Smooth muscle cell (in vitro differentiated cells): ENCODE data around the gene MGST1. TPM values are rescaled to one million over a fixed set of nuclear protein-coding genes. Genes with fewer than 3 reads are reported as not detected.

Experiments used
- DNase-seq: peaks from one replicate; lab custom pipeline; 2025; ENCODE audit not compliant: unreplicated experiment; lab: John Stamatoyannopoulos, UW
- H2AFZ ChIP-seq: fragments of 200-600 bp; sonication (generic); 2 replicates; pipeline ENCODE4 v1.6.0; 2016; ENCODE audit warnings: antibody characterized with exemption, low read depth, mild to moderate bottlenecking
- H3F3A ChIP-seq: fragments of 200-600 bp; sonication (generic); 2 replicates; pipeline ENCODE4 v1.6.0; 2017; ENCODE audit warnings: antibody characterized with exemption, low read depth
- H3K27ac ChIP-seq: fragments of 200-600 bp; sonication (generic); 2 replicates; pipeline ENCODE4 v1.5.1; 2016; ENCODE audit warnings: low read depth, mild to moderate bottlenecking
- H3K27me3 ChIP-seq: fragments of 200-600 bp; sonication (generic); 2 replicates; pipeline ENCODE4 v1.6.1; 2016; ENCODE audit warnings: low read depth, mild to moderate bottlenecking
- H3K36me3 ChIP-seq: fragments of 200-600 bp; sonication (generic); 2 replicates; pipeline ENCODE4 v1.5.1; 2016; ENCODE audit warnings: low read depth
- H3K4me1 ChIP-seq: fragments of 200-600 bp; sonication (generic); 2 replicates; pipeline ENCODE4 v1.5.1; 2016; ENCODE audit warnings: low read depth
- H3K4me2 ChIP-seq: fragments of 200-600 bp; sonication (generic); 2 replicates; pipeline ENCODE4 v1.6.0; 2016; ENCODE audit warnings: mild to moderate bottlenecking
- H3K4me3 ChIP-seq: fragments of 200-600 bp; sonication (generic); 2 replicates; pipeline ENCODE4 v1.5.1; 2016; ENCODE audit warnings: mild to moderate bottlenecking
- H3K79me2 ChIP-seq: fragments of 200-600 bp; sonication (generic); 2 replicates; pipeline ENCODE4 v1.6.0; 2016; ENCODE audit warnings: low read depth, mild to moderate bottlenecking
- H3K9ac ChIP-seq: fragments of 200-600 bp; sonication (generic); 2 replicates; pipeline ENCODE4 v1.6.0; 2016; ENCODE audit warnings: low read depth
- H3K9me3 ChIP-seq: fragments of 200-600 bp; sonication (generic); replicated peaks from 2 replicates; pipeline ENCODE4 v1.5.1; 2016; ENCODE audit warnings: low read depth
- H4K20me1 ChIP-seq: fragments of 200-600 bp; sonication (generic); 2 replicates; pipeline ENCODE4 v1.6.0; 2016; ENCODE audit warnings: low read depth
- WGBS: methylation state at CpG from one replicate; pipeline ENCODE4 v1.1.7; 2016; ENCODE audit warnings: low lambda C conversion rate; 5-methylcytosine and 5-hydroxymethylcytosine counted together
- polyA plus RNA-seq: library from polyadenylated mRNA; unstranded; fragments of >200 nt; fragmentation: Nextera tagmentation; extraction: Ambion mirVana; gene quantifications from 2 replicates; pipeline ENCODE4 v1.2.1, GENCODE V29; 2016
- total RNA-seq: library from RNA; depleted of rRNA; stranded (reverse); fragments of >200 nt; gene quantifications from 2 replicates; pipeline ENCODE4 v1.2.3, GENCODE V29; 2014
- TF ChIP-seq, protein P1 (sequence below): fragments of 200-600 bp; sonication (generic); IDR thresholded peaks from 2 replicates; pipeline ENCODE4 v1.5.1; 2017; ENCODE audit warnings: borderline replicate concordance, mild to moderate bottlenecking, antibody characterized with exemption; ENCODE audit not compliant: insufficient read depth, poor library complexity, severe bottlenecking

MGST1 gene
- total and polyA plus RNA-seq, 2 experiments from 2014 or later = 21.7 to 31.4 TPM

DNA sequence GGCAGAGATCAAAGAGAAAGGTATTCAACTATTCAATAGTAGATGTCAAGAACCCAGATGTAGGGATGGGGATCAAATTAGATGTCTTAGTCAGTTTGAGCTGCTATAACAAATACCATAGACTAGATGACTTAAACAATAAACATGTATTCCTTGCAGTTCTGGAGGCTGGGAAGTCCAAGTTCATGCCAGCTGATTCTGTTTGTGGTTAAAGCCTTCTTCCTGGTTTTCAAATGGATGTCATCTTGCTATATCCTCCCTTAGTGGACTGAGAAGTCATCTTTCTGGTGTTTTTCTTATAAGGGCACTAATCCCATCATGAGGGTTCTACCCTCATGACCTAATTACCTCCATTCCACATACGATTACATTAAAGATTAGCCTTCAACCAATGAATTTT lies 19.5 kb upstream of the MGST1 start:
- Histone ChIP-seq H3K79me2 (no peaks in the 10 kb centered on the region), H3K9ac (no peak overlapping the region), H3K4me3 (no peak overlapping the region), H3F3A (no peaks in the 10 kb centered on the region), H4K20me1 (no peaks in the 10 kb centered on the region), H3K9me3 (no peaks in the 10 kb centered on the region), H3K27ac (no peak overlapping the region), H3K27me3 (no peaks in the 10 kb centered on the region), H3K36me3 (no peaks in the 10 kb centered on the region), H3K4me1 (no peaks in the 10 kb centered on the region), H2AFZ (no peak overlapping the region), H3K4me2 (no peak overlapping the region)
- TF ChIP-seq, protein P1, sequence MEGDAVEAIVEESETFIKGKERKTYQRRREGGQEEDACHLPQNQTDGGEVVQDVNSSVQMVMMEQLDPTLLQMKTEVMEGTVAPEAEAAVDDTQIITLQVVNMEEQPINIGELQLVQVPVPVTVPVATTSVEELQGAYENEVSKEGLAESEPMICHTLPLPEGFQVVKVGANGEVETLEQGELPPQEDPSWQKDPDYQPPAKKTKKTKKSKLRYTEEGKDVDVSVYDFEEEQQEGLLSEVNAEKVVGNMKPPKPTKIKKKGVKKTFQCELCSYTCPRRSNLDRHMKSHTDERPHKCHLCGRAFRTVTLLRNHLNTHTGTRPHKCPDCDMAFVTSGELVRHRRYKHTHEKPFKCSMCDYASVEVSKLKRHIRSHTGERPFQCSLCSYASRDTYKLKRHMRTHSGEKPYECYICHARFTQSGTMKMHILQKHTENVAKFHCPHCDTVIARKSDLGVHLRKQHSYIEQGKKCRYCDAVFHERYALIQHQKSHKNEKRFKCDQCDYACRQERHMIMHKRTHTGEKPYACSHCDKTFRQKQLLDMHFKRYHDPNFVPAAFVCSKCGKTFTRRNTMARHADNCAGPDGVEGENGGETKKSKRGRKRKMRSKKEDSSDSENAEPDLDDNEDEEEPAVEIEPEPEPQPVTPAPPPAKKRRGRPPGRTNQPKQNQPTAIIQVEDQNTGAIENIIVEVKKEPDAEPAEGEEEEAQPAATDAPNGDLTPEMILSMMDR = no peak
- WGBS = 100% methylated on average over 1 of the region's 1 CpG
- DNase-seq = no peak

DNA sequence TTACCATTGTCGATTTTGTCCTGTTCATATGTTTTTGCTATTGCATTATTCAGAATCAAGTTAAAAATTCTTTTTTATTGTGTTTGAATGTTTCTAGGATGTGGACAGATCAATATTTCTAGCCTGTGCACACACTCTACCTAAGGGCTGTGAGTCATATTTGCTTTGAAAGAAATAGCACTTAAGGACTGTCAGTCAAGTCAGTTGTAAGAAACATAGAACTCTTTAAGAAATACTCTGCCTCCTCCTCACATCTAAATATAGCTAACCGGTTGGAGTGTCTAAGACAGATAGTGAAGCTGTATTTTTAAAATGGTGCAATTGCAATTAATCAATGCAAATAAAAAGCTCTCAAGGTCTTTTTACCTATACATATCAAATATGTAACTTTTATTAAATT lies 17.9 kb upstream of the MGST1 start:
- no peaks in the 10 kb centered on the region for H4K20me1 ChIP-seq
- no peaks in the 10 kb centered on the region for H3K79me2 ChIP-seq
- TF ChIP-seq, protein P1 = no peak
- no peak overlapping the region for H3K9ac ChIP-seq
- no peak overlapping the region for H3K4me3 ChIP-seq
- H3K27ac ChIP-seq = no peak overlapping the region
- H3K36me3 ChIP-seq = no peaks in the 10 kb centered on the region
- H3K9me3 ChIP-seq = no peaks in the 10 kb centered on the region
- no peak overlapping the region for H3K4me2 ChIP-seq
- DNase-seq = no peak
- no peaks in the 10 kb centered on the region for H3K27me3 ChIP-seq
- 83% methylated on average over 2 of the region's 2 CpGs for WGBS
- H3F3A ChIP-seq = no peaks in the 10 kb centered on the region
- no peaks in the 10 kb centered on the region for H3K4me1 ChIP-seq
- H2AFZ ChIP-seq = no peak overlapping the region

DNA sequence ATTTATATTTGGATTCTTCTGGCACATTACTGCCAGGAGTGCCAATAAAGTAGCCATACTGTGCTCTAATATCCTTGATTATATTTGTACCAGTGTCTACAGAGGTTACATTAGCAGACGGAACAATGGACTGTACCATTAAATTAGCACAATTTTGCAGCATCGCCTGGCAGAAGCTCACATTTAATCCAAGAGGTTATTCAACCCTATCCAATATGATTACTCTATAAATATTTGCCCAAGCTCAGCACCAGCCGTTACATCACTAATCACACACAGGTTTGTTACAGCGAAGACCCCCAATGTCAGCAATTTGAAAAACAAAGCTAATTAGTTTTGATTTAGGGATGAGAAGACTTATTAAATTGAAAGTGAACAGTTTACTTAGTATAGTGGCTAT lies 16.9 kb upstream of the MGST1 start:
- 95% methylated on average over 4 of the region's 4 CpGs for WGBS

DNA sequence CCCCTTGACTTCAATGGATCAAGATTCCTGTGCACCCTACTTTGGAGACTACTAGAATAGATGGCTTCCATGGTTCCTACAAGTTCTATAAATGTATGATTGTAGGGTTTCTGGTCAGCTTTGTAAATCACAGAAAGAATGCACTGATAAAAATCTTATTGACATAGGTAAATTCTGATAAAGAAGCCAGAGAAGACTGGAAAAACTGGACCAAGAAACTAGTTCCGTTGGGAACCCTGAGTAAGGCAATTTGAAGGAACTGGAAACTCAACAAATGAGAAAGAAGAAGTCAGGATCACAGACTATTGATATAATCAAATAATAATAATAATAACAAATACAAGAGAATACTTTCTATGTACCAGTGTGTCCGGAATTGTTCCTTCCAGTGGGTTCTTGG lies 15.4 kb upstream of the MGST1 start:
- no peak overlapping the region for H3K4me3 ChIP-seq
- no peaks in the 10 kb centered on the region for H3K79me2 ChIP-seq
- H3K27me3 ChIP-seq = no peaks in the 10 kb centered on the region
- H3K36me3 ChIP-seq = no peaks in the 10 kb centered on the region
- H3F3A ChIP-seq = no peaks in the 10 kb centered on the region
- 88% methylated on average over 2 of the region's 2 CpGs for WGBS
- H3K27ac ChIP-seq = no peak overlapping the region
- no peaks in the 10 kb centered on the region for H3K4me1 ChIP-seq
- TF ChIP-seq, protein P1 = no peak
- no peaks in the 10 kb centered on the region for H4K20me1 ChIP-seq
- H2AFZ ChIP-seq = no peak overlapping the region
- H3K9me3 ChIP-seq = no peaks in the 10 kb centered on the region
- H3K4me2 ChIP-seq = no peak overlapping the region
- H3K9ac ChIP-seq = no peak overlapping the region
- DNase-seq = no peak

More for the DNA sequence above, 16.9 kb upstream of the MGST1 start:
- Histone ChIP-seq H3F3A (no peaks in the 10 kb centered on the region), H3K4me1 (no peaks in the 10 kb centered on the region), H4K20me1 (no peaks in the 10 kb centered on the region), H3K36me3 (no peaks in the 10 kb centered on the region), H3K4me3 (no peak overlapping the region), H3K9me3 (no peaks in the 10 kb centered on the region), H3K4me2 (no peak overlapping the region), H3K27me3 (no peaks in the 10 kb centered on the region), H3K79me2 (no peaks in the 10 kb centered on the region), H3K27ac (no peak overlapping the region), H3K9ac (no peak overlapping the region), H2AFZ (no peak overlapping the region)
- no peak for DNase-seq
- TF ChIP-seq, protein P1 = no peak
